ENCODE data around the gene GPRC5D. TPM values are rescaled to one million over a fixed set of nuclear protein-coding genes. Genes with fewer than 3 reads are reported as not detected.

GPRC5D gene
- not detected in 2 replicates for total RNA-seq

GRCh38 chr12:12952036-12952435 is at the start of gene GPRC5D:
Gene GPRC5D, minus strand, starts transcription at chr12:12952170. Its CDS starts 1,786 bp downstream, at chr12:12950384.

GRCh38 chr12:12999959-13000615 is 48.1 kb upstream of the GPRC5D start, which contains the start of gene HEBP1:
Gene HEBP1, minus strand, starts transcription at chr12:13000265. Its CDS starts 151 bp downstream, at chr12:13000114.

DNA sequence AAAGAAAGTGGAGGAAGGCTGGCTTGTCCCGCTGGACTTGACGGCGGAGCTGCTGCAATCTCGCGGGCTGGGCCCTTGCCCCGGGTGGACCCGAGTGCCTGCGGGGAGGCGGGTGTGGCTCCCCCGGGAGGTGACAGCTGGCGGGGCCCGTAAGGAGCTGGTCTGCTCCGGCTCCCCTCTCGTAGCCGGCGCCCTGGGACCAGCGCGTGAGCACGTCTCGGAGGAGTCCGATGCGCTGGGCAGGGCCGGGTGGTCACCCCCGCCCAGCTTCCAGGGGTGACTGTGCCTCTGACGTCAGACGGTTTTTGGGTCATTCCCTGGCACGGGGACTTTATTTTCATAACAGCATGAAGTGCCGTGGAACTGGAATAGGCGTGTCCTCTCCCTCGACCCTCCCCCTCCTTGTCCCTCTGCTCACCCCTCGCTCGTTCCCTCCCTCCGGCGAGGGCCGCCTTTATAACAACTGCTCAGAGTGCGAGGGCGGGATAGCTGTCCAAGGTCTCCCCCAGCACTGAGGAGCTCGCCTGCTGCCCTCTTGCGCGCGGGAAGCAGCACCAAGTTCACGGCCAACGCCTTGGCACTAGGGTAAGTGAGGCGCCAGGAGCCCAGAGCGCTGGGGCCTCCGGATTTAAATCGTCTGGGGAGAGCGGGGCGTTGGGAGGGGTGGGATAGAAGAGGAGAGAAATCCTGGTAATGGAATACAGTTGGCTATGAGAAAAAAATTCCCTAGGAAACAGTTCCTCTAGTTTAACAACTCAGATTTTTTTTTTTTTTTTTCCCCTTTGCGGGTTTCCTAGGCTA is 60.7 kb downstream of the GPRC5D start, which contains the start of gene GPRC5A:
Gene GPRC5A, plus strand, starts transcription at position 483 of the 801 bp plus-strand sequence. CDS start 16,688 bp downstream, outside the sequence.

Other genes starting within 250 kb of the GPRC5D start
- 15.5 and 17.5 TPM in 2 replicates for gene CDKN1B, start 234.8 kb downstream of the GPRC5D start, total RNA-seq
- 3.0 and 4.5 TPM in 2 replicates for gene APOLD1, start 166.5 kb downstream of the GPRC5D start, total RNA-seq
- gene DDX47, start 138.8 kb downstream of the GPRC5D start, total RNA-seq, result 76.0 and 81.6 TPM in 2 replicates
- gene GPRC5A, start 60.6 kb downstream of the GPRC5D start, total RNA-seq, result 6.2 and 13.3 TPM in 2 replicates
- 15.6 and 16.6 TPM in 2 replicates for gene HEBP1, start 48.1 kb upstream of the GPRC5D start, total RNA-seq
- 10.1 and 10.9 TPM in 2 replicates for gene FAM234B, start 92.2 kb upstream of the GPRC5D start, total RNA-seq
- gene GSG1, start 151.5 kb upstream of the GPRC5D start, total RNA-seq, result not detected in 2 replicates
- 3.9 and 39.9 TPM in 2 replicates for gene EMP1, start 244.6 kb upstream of the GPRC5D start, total RNA-seq

Measured in smooth muscle cell of the umbilical artery (primary cell).